ENCODE results near the gene SYPL1.
A peak's percentile ranks its signal among the peaks of the same experiment; 100 is the strongest.

Gene SYPL1

GRCh38 chr7:106112972-106113421, 885 bp upstream of the SYPL1 start:
- TF ChIP-seq REST (IDR thresholded peaks at IDR 0.05; ENCODE audit: low read depth) (no peak), USF1 (IDR thresholded peaks at IDR 0.05) (no peak), CREB1 (IDR thresholded peaks at IDR 0.05; ENCODE audit: low read depth) (no peak), NFIC (IDR thresholded peaks at IDR 0.05) (no peak), CEBPB (IDR thresholded peaks at IDR 0.05) (no peak), YY1 (IDR thresholded peaks at IDR 0.05; ENCODE audit: low read depth) (no peak), TAF1 (IDR thresholded peaks at IDR 0.05; ENCODE audit: low read depth) (no peak), RAD21 (IDR thresholded peaks at IDR 0.05; ENCODE audit: low read depth) (no peak), EGR1 (IDR thresholded peaks at IDR 0.05) (no peak), TEAD4 (IDR thresholded peaks at IDR 0.05) (no peak), ZBTB7A (IDR thresholded peaks at IDR 0.05; ENCODE audit: low read depth) (no peak)

GRCh38 chr7:106111655-106112117, 426 bp downstream of the SYPL1 start:
- peak; percentile 61 for TF ChIP-seq NFIC (IDR thresholded peaks at IDR 0.05)
- peak; percentile 75 for TF ChIP-seq MAX (IDR thresholded peaks at IDR 0.05)
- TF ChIP-seq FOXM1 (IDR thresholded peaks at IDR 0.05; ENCODE audit: borderline replicate concordance, low read depth), result peak; percentile 60
- TF ChIP-seq CEBPB (IDR thresholded peaks at IDR 0.05), result 0 out of 2 replicates have a peak, but pooled peaks have one; percentile 7
- no peak for TF ChIP-seq REST (IDR thresholded peaks at IDR 0.05; ENCODE audit: low read depth)
- peak; percentile 18; the same call in 1 of the 2 replicates for TF ChIP-seq EGR1 (IDR thresholded peaks at IDR 0.05)
- no peak for TF ChIP-seq TEAD4 (IDR thresholded peaks at IDR 0.05)
- peak; percentile 23; the same call in 1 of the 2 replicates for TF ChIP-seq YY1 (IDR thresholded peaks at IDR 0.05; ENCODE audit: low read depth)
- TF ChIP-seq TCF12 (IDR thresholded peaks at IDR 0.05; ENCODE audit: low read depth), result peak; percentile 79
- TF ChIP-seq EP300 (IDR thresholded peaks at IDR 0.05; ENCODE audit: borderline replicate concordance), result peak; percentile 66

- TF ChIP-seq CREB1 (IDR thresholded peaks at IDR 0.05; ENCODE audit: low read depth), result no peak
- no peak for TF ChIP-seq MAX (IDR thresholded peaks at IDR 0.05)
- no peak for TF ChIP-seq NFIC (IDR thresholded peaks at IDR 0.05)
- no peak for TF ChIP-seq ZBTB7A (IDR thresholded peaks at IDR 0.05; ENCODE audit: low read depth)
- no peak for TF ChIP-seq FOXM1 (IDR thresholded peaks at IDR 0.05; ENCODE audit: borderline replicate concordance, low read depth)
- TF ChIP-seq RAD21 (IDR thresholded peaks at IDR 0.05; ENCODE audit: low read depth), result no peak
These were observed 1.0 kb downstream of the SYPL1 start for GRCh38 chr7:106110885-106111654.

- TF ChIP-seq YY1 (IDR thresholded peaks at IDR 0.05; ENCODE audit: low read depth), result no peak
- no peak for TF ChIP-seq TCF12 (IDR thresholded peaks at IDR 0.05; ENCODE audit: low read depth)
- no peak for TF ChIP-seq ZBTB7A (IDR thresholded peaks at IDR 0.05; ENCODE audit: low read depth)
These were observed 1.9 kb downstream of the SYPL1 start for GRCh38 chr7:106110238-106110560.

- TF ChIP-seq CEBPB (IDR thresholded peaks at IDR 0.05) (no peak), MAX (IDR thresholded peaks at IDR 0.05) (no peak), TAF1 (IDR thresholded peaks at IDR 0.05; ENCODE audit: low read depth) (no peak), ZBTB7A (IDR thresholded peaks at IDR 0.05; ENCODE audit: low read depth) (no peak), USF1 (IDR thresholded peaks at IDR 0.05) (no peak), YY1 (IDR thresholded peaks at IDR 0.05; ENCODE audit: low read depth) (no peak), TCF12 (IDR thresholded peaks at IDR 0.05; ENCODE audit: low read depth) (no peak), EGR1 (IDR thresholded peaks at IDR 0.05) (no peak), TEAD4 (IDR thresholded peaks at IDR 0.05) (no peak), EP300 (IDR thresholded peaks at IDR 0.05; ENCODE audit: borderline replicate concordance) (no peak), REST (IDR thresholded peaks at IDR 0.05; ENCODE audit: low read depth) (no peak), CREB1 (IDR thresholded peaks at IDR 0.05; ENCODE audit: low read depth) (no peak), RAD21 (IDR thresholded peaks at IDR 0.05; ENCODE audit: low read depth) (no peak), FOXM1 (IDR thresholded peaks at IDR 0.05; ENCODE audit: borderline replicate concordance, low read depth) (no peak), NFIC (IDR thresholded peaks at IDR 0.05) (no peak)
These were observed 2.4 kb downstream of the SYPL1 start for GRCh38 chr7:106109521-106110237.

Measured in Ishikawa (cell line).